Thyroid gland (tissue), 4 donors: ENCODE measurements around the gene ATF1.

Source experiments
- POLR2A ChIP-seq, 2 donors: fragments of 450-650 bp; IDR thresholded peaks; one replicate each; pipeline ENCODE4 v1.6.1; 2017; ENCODE audit warnings: antibody characterized with exemption in 2 of 2, mild to moderate bottlenecking in 2 of 2, moderate library complexity in 1 of 2
- TF ChIP-seq, protein P1 (sequence below), 6 experiments: fragments of 200-600 bp in 3 of 6; fragments of 450-650 bp in 3 of 6; sonication (generic) in 3 of 6; IDR thresholded peaks; one replicate each; pipeline ENCODE4 v1.5.1; 2016 to 2019; ENCODE audit warnings: antibody characterized with exemption in 6 of 6, mild to moderate bottlenecking in 2 of 6, inconsistent platforms in 1 of 6, moderate library complexity in 1 of 6

DNA sequence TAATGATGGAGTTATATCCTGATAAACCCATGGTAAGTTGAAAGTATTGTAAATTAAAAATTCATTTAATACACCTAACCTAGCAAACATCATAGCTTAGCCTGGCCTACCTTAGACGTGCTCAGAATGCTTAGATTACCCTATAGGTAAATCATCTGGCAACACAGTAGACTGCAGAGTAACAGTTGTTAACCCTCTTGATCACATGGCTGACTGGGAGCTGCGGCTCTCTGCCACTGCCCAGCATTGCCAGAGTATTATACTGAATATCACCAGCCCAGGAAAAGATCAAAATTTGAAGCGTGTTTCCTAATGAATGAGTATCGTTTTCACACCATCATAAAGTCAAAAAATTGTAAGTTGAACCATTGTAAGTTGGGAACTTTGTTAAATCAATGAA, 61.0 kb downstream of the ATF1 start:
- TF ChIP-seq, protein P1, sequence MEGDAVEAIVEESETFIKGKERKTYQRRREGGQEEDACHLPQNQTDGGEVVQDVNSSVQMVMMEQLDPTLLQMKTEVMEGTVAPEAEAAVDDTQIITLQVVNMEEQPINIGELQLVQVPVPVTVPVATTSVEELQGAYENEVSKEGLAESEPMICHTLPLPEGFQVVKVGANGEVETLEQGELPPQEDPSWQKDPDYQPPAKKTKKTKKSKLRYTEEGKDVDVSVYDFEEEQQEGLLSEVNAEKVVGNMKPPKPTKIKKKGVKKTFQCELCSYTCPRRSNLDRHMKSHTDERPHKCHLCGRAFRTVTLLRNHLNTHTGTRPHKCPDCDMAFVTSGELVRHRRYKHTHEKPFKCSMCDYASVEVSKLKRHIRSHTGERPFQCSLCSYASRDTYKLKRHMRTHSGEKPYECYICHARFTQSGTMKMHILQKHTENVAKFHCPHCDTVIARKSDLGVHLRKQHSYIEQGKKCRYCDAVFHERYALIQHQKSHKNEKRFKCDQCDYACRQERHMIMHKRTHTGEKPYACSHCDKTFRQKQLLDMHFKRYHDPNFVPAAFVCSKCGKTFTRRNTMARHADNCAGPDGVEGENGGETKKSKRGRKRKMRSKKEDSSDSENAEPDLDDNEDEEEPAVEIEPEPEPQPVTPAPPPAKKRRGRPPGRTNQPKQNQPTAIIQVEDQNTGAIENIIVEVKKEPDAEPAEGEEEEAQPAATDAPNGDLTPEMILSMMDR (IDR thresholded peaks at IDR 0.05) = no peak
- TF ChIP-seq POLR2A (IDR thresholded peaks at IDR 0.05) = no peak
